Omental fat pad (tissue), 4 donors: ENCODE data around the gene TMEM185B. TPM values are rescaled to one million over a fixed set of nuclear protein-coding genes. Genes with fewer than 3 reads are reported as not detected.

Experiments used
- ATAC-seq: fragments of 150-250 bp; one replicate; pipeline ENCODE4 v1.9.1; 2016; ENCODE audit warnings: mild to moderate bottlenecking, moderate library complexity; ENCODE audit not compliant: low FRiP score
- DNase-seq: peaks from one replicate; pipeline ENCODE4 v3.0.0-alpha.2; 2019; ENCODE audit warnings: low spot score
- CTCF ChIP-seq, 3 donors: fragments of 450-650 bp; IDR thresholded peaks; one replicate each; pipeline ENCODE4 v1.5.1; 2016 to 2017; ENCODE audit warnings: antibody characterized with exemption in 3 of 3, mild to moderate bottlenecking in 3 of 3, moderate library complexity in 2 of 3
- total RNA-seq, 4 donors: library from RNA; depleted of rRNA; stranded (reverse); fragments of >200 nt; gene quantifications; one replicate each; pipeline ENCODE4 v1.1.0, GENCODE V29; 2016

The TMEM185B gene
- 10 to 100 TPM; 21.5 to 31.7 (median 25.1) TPM for total RNA-seq

GRCh38 chr2:120223034-120223912, at the start of gene TMEM185B:
Gene TMEM185B (minus strand): TSS chr2:120223400. CDS start chr2:120222976, 424 bp downstream.
- TF ChIP-seq CTCF (IDR thresholded peaks at IDR 0.05), result peak in 1 of 3 donors; percentile 27
- DNase-seq (peak; percentile 72), ATAC-seq (peak; percentile 97)

- TF ChIP-seq CTCF (IDR thresholded peaks at IDR 0.05), result no peak
- ATAC-seq (no peak), DNase-seq (no peak)
Observed at GRCh38 chr2:120271711-120272379, 48.6 kb upstream of the TMEM185B start.

GRCh38 chr2:120269816-120270215, 46.6 kb upstream of the TMEM185B start:
- TF ChIP-seq CTCF (IDR thresholded peaks at IDR 0.05), result no peak
- ATAC-seq (no peak), DNase-seq (no peak)

GRCh38 chr2:120269076-120269744, 46.0 kb upstream of the TMEM185B start:
- TF ChIP-seq CTCF (IDR thresholded peaks at IDR 0.05), result no peak
- DNase-seq (no peak), ATAC-seq (no peak)

GRCh38 chr2:120267348-120267747, 44.1 kb upstream of the TMEM185B start:
- ATAC-seq (no peak), DNase-seq (no peak)
- TF ChIP-seq CTCF (IDR thresholded peaks at IDR 0.05), result no peak

- DNase-seq, result no peak
- TF ChIP-seq CTCF (IDR thresholded peaks at IDR 0.05), result no peak
- no peak for ATAC-seq
Observed at GRCh38 chr2:120265006-120265405, 41.8 kb upstream of the TMEM185B start.
